Stimulated activated CD8-positive, alpha-beta memory T cell treated with anti-CD3 and anti-CD28 coated beads, Interleukin-4, amount 100 ng/mL, for 4 hours (primary cell): Measurements from ENCODE around the gene MARCOL.
"Not testable (repeated sequence)": the region's sequence is repeated elsewhere in the genome, so short reads cannot be mapped to it uniquely, and the experiment has no call there.

Experiments
- DNase-seq, 2 donors: peaks; one replicate each; pipeline ENCODE4 v3.0.0-alpha.2; 2020; ENCODE audit warnings: low read depth in 2 of 2, low spot score in 1 of 2

The MARCOL gene

GRCh38 chr5:148261221-148261620, 22.9 kb downstream of the MARCOL start:
- DNase-seq: no peak

GRCh38 chr5:148267962-148268361, 29.6 kb downstream of the MARCOL start:
- DNase-seq: no peak

- DNase-seq: no peak
Measured at GRCh38 chr5:148268566-148268965, 30.2 kb downstream of the MARCOL start, which contains the start of gene SPINK13. SPINK13 (plus strand) TSS chr5:148268794; CDS start chr5:148270073, 1,279 bp downstream.

GRCh38 chr5:148275129-148275528, 36.8 kb downstream of the MARCOL start:
- DNase-seq: not testable (repeated sequence)

- DNase-seq: not testable (repeated sequence)
Measured at GRCh38 chr5:148280893-148281292, 42.6 kb downstream of the MARCOL start.

- DNase-seq: not testable (repeated sequence)
Measured at GRCh38 chr5:148281336-148281735, 43.0 kb downstream of the MARCOL start.

- no peak for DNase-seq
Measured at GRCh38 chr5:148290271-148291195, 52.2 kb downstream of the MARCOL start.
